WI38 (cell line): ENCODE results near the gene S100A6.

Source experiments
- H3K4me3 ChIP-seq: 2 replicates; pipeline ENCODE4 v1.5.1; 2011; ENCODE audit warnings: low read depth, mild to moderate bottlenecking, control low read depth, low read length
- CTCF ChIP-seq: IDR thresholded peaks from 2 replicates; pipeline ENCODE4 v1.5.1; 2012; ENCODE audit warnings: low read depth, mild to moderate bottlenecking, control low read depth, low read length

S100A6 gene

GRCh38 chr1:153507926-153508583, 27.7 kb downstream of the S100A6 start:
- no peak for TF ChIP-seq CTCF
- no peak overlapping the region for H3K4me3 ChIP-seq

- TF ChIP-seq CTCF, result no peak
- H3K4me3 ChIP-seq, result no peak overlapping the region
Observed at GRCh38 chr1:153506831-153507413, 28.9 kb downstream of the S100A6 start.

GRCh38 chr1:153506386-153506785, 29.4 kb downstream of the S100A6 start:
- no peak for TF ChIP-seq CTCF

GRCh38 chr1:153505576-153505975, 30.2 kb downstream of the S100A6 start:
- TF ChIP-seq CTCF, result no peak
- H3K4me3 ChIP-seq, result no peak overlapping the region

More at GRCh38 chr1:153506386-153506785, 29.4 kb downstream of the S100A6 start:
- H3K4me3 ChIP-seq, result no peak overlapping the region

GRCh38 chr1:153503766-153504165, 32.0 kb downstream of the S100A6 start:
- TF ChIP-seq CTCF, result no peak
- H3K4me3 ChIP-seq, result no peak overlapping the region

GRCh38 chr1:153498746-153499145, 37.0 kb downstream of the S100A6 start:
- no peak for TF ChIP-seq CTCF
- no peak overlapping the region for H3K4me3 ChIP-seq

GRCh38 chr1:153495536-153495935, 40.3 kb downstream of the S100A6 start:
- no peak for TF ChIP-seq CTCF
- H3K4me3 ChIP-seq, result no peak overlapping the region
